ENCODE results near the gene ADAMTS2. TPM values are rescaled to one million over a fixed set of nuclear protein-coding genes. Genes with fewer than 3 reads are reported as not detected.

ADAMTS2 gene
- total RNA-seq, 2 experiments from 2014 or later: not detected

DNA sequence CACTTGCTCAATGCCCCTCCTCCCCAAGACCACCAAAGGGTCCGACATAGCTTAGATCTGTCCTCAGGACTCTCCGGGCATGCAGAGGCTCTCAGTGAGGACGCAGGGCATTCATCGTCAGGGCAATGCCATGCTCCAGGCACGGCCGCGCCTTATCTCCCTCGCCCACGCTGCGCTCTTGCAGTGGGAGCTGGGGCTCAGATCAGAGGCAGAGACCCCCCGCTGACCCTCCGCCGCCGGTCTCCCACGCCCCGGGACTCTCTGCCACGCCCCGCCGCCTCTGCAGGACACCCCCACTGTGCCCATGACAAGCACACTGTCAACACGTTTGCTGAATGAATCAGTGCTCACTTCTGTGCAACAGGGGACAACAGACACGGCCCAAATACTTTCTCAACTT lies 140.7 kb downstream of the ADAMTS2 start:
- ATAC-seq (ENCODE audit: poor library complexity): no peak
- TF ChIP-seq, protein P1, sequence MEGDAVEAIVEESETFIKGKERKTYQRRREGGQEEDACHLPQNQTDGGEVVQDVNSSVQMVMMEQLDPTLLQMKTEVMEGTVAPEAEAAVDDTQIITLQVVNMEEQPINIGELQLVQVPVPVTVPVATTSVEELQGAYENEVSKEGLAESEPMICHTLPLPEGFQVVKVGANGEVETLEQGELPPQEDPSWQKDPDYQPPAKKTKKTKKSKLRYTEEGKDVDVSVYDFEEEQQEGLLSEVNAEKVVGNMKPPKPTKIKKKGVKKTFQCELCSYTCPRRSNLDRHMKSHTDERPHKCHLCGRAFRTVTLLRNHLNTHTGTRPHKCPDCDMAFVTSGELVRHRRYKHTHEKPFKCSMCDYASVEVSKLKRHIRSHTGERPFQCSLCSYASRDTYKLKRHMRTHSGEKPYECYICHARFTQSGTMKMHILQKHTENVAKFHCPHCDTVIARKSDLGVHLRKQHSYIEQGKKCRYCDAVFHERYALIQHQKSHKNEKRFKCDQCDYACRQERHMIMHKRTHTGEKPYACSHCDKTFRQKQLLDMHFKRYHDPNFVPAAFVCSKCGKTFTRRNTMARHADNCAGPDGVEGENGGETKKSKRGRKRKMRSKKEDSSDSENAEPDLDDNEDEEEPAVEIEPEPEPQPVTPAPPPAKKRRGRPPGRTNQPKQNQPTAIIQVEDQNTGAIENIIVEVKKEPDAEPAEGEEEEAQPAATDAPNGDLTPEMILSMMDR (IDR thresholded peaks at IDR 0.05): no peak
- Mint-ChIP-seq H3K27me3 (no peaks in the 10 kb centered on the region), H3K4me1 (ENCODE audit: low read depth) (no peaks in the 10 kb centered on the region), H3K36me3 (ENCODE audit: low read depth) (no peaks in the 10 kb centered on the region), H3K27ac (no peak overlapping the region), H3K4me3 (no peak overlapping the region), H3K9me3 (no peaks in the 10 kb centered on the region)
- Histone ChIP-seq H3K9me3 (ENCODE audit: control insufficient read depth in 1 of 2, insufficient read depth in 1 of 2, low read length in 2 of 2) (peaks cover 0 to 8% of the 10 kb centered on the region in 2 experiments), H3K27ac (ENCODE audit: low read depth in 1 of 2, low read length in 2 of 2) (no peak overlapping the region), H3K27me3 (ENCODE audit: control insufficient read depth in 1 of 2, insufficient read depth in 2 of 2, low read length in 2 of 2) (no peaks in the 10 kb centered on the region), H3K4me3 (ENCODE audit: low read length) (no peak overlapping the region), H3K4me1 (ENCODE audit: insufficient read depth, low read length) (no peaks in the 10 kb centered on the region), H3K36me3 (ENCODE audit: insufficient read depth, low read length) (no peaks in the 10 kb centered on the region)
- POLR2A ChIA-PET: no interaction called here
- CTCF ChIA-PET: no interaction called here
- no peak for DNase-seq
- intact Hi-C loops (cut with DNase I, micrococcal nuclease): no loop called here

DNA sequence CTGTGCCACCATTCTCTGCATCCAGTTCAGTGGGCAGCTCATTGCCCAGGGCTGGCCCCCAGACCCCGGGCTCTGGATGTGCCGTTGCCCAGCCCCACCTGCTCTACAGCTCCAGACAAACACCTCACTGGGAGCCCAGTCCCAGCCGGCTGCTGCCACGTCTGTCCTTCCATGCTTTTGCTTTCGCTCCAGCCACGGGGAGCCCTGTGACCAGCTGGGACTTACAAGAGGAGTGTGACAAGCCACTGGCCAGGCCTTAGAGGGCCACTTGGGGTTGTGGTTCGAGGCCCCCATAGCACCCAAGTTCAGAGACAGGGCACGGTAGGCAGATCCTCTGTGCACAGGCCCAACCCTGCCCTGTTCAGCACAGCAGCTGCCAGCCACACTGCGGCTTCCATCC lies 142.0 kb downstream of the ADAMTS2 start:
- H3K4me1 ChIP-seq (ENCODE audit: insufficient read depth, low read length): no peaks in the 10 kb centered on the region
- H3K27me3 ChIP-seq (ENCODE audit: control insufficient read depth in 1 of 2, insufficient read depth in 2 of 2, low read length in 2 of 2): no peaks in the 10 kb centered on the region
- no peak overlapping the region for H3K4me3 Mint-ChIP-seq
- ChIA-PET POLR2A (no interaction called here), CTCF (no interaction called here)
- no peak overlapping the region for H3K27ac Mint-ChIP-seq
- ATAC-seq (ENCODE audit: poor library complexity) (no peak), DNase-seq (no peak)
- no peak overlapping the region for H3K27ac ChIP-seq (ENCODE audit: low read depth in 1 of 2, low read length in 2 of 2)
- no peaks in the 10 kb centered on the region for H3K4me1 Mint-ChIP-seq (ENCODE audit: low read depth)
- no peaks in the 10 kb centered on the region for H3K36me3 Mint-ChIP-seq (ENCODE audit: low read depth)
- H3K9me3 Mint-ChIP-seq: no peaks in the 10 kb centered on the region
- H3K9me3 ChIP-seq (ENCODE audit: control insufficient read depth in 1 of 2, insufficient read depth in 1 of 2, low read length in 2 of 2): peaks cover 0 to 8% of the 10 kb centered on the region in 2 experiments
- no peaks in the 10 kb centered on the region for H3K27me3 Mint-ChIP-seq
- intact Hi-C loops (cut with DNase I, micrococcal nuclease): no loop called here
- TF ChIP-seq, protein P1 (IDR thresholded peaks at IDR 0.05): no peak
- H3K36me3 ChIP-seq (ENCODE audit: insufficient read depth, low read length): no peaks in the 10 kb centered on the region
- H3K4me3 ChIP-seq (ENCODE audit: low read length): no peak overlapping the region

DNA sequence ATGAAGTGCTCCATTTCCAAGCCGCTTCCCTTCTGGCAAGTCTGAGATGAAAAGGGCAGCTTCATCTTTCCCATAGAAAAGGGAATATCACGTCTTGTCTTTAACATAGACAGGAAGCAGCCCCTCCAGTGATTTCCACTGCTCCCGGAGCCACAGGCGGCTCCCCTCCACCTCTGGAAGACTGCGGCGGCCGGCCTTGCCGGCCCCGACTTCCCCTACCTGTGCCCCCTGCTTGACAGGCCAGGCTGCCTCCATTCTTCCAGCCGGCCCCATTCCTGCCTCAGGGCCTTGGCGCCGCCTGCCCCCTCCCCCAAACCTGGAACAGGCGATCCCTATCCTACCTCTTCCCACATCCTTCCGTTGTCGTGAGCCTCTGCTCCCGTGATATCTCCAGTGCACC lies 143.3 kb downstream of the ADAMTS2 start:
- POLR2A ChIA-PET: no interaction called here
- Mint-ChIP-seq H3K9me3 (no peaks in the 10 kb centered on the region), H3K27me3 (no peaks in the 10 kb centered on the region), H3K27ac (no peak overlapping the region), H3K36me3 (ENCODE audit: low read depth) (no peaks in the 10 kb centered on the region), H3K4me1 (ENCODE audit: low read depth) (no peaks in the 10 kb centered on the region), H3K4me3 (no peak overlapping the region)
- intact Hi-C loops (cut with DNase I, micrococcal nuclease): no loop called here
- Histone ChIP-seq H3K27me3 (ENCODE audit: control insufficient read depth in 1 of 2, insufficient read depth in 2 of 2, low read length in 2 of 2) (no peaks in the 10 kb centered on the region), H3K9me3 (ENCODE audit: control insufficient read depth in 1 of 2, insufficient read depth in 1 of 2, low read length in 2 of 2) (peaks cover 0 to 15% of the 10 kb centered on the region in 2 experiments), H3K4me3 (ENCODE audit: low read length) (no peak overlapping the region), H3K27ac (ENCODE audit: low read depth in 1 of 2, low read length in 2 of 2) (no peak overlapping the region), H3K4me1 (ENCODE audit: insufficient read depth, low read length) (no peaks in the 10 kb centered on the region), H3K36me3 (ENCODE audit: insufficient read depth, low read length) (no peaks in the 10 kb centered on the region)
- ATAC-seq (ENCODE audit: poor library complexity) (no peak), DNase-seq (no peak)
- CTCF ChIA-PET: no interaction called here
- TF ChIP-seq, protein P1 (IDR thresholded peaks at IDR 0.05): no peak
